ENCODE measurements around the gene CACNA1G.

GRCh38 chr17:50605429-50605828 lies 44.9 kb downstream of the CACNA1G start:
- TF ChIP-seq, protein P1, sequence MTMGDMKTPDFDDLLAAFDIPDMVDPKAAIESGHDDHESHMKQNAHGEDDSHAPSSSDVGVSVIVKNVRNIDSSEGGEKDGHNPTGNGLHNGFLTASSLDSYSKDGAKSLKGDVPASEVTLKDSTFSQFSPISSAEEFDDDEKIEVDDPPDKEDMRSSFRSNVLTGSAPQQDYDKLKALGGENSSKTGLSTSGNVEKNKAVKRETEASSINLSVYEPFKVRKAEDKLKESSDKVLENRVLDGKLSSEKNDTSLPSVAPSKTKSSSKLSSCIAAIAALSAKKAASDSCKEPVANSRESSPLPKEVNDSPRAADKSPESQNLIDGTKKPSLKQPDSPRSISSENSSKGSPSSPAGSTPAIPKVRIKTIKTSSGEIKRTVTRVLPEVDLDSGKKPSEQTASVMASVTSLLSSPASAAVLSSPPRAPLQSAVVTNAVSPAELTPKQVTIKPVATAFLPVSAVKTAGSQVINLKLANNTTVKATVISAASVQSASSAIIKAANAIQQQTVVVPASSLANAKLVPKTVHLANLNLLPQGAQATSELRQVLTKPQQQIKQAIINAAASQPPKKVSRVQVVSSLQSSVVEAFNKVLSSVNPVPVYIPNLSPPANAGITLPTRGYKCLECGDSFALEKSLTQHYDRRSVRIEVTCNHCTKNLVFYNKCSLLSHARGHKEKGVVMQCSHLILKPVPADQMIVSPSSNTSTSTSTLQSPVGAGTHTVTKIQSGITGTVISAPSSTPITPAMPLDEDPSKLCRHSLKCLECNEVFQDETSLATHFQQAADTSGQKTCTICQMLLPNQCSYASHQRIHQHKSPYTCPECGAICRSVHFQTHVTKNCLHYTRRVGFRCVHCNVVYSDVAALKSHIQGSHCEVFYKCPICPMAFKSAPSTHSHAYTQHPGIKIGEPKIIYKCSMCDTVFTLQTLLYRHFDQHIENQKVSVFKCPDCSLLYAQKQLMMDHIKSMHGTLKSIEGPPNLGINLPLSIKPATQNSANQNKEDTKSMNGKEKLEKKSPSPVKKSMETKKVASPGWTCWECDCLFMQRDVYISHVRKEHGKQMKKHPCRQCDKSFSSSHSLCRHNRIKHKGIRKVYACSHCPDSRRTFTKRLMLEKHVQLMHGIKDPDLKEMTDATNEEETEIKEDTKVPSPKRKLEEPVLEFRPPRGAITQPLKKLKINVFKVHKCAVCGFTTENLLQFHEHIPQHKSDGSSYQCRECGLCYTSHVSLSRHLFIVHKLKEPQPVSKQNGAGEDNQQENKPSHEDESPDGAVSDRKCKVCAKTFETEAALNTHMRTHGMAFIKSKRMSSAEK (CRISPR knock-in tag; IDR thresholded peaks at IDR 0.05; ENCODE audit: borderline replicate concordance), result no peak
- TF ChIP-seq CTCF (IDR thresholded peaks at IDR 0.05), result no peak
- TF ChIP-seq, protein P2, sequence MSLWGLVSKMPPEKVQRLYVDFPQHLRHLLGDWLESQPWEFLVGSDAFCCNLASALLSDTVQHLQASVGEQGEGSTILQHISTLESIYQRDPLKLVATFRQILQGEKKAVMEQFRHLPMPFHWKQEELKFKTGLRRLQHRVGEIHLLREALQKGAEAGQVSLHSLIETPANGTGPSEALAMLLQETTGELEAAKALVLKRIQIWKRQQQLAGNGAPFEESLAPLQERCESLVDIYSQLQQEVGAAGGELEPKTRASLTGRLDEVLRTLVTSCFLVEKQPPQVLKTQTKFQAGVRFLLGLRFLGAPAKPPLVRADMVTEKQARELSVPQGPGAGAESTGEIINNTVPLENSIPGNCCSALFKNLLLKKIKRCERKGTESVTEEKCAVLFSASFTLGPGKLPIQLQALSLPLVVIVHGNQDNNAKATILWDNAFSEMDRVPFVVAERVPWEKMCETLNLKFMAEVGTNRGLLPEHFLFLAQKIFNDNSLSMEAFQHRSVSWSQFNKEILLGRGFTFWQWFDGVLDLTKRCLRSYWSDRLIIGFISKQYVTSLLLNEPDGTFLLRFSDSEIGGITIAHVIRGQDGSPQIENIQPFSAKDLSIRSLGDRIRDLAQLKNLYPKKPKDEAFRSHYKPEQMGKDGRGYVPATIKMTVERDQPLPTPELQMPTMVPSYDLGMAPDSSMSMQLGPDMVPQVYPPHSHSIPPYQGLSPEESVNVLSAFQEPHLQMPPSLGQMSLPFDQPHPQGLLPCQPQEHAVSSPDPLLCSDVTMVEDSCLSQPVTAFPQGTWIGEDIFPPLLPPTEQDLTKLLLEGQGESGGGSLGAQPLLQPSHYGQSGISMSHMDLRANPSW (CRISPR knock-in tag; conservative IDR thresholded peaks at IDR 0.05; ENCODE audit: low read depth), result no peak
- TF ChIP-seq AFF4 (CRISPR knock-in tag; IDR thresholded peaks at IDR 0.05; ENCODE audit: borderline replicate concordance), result no peak
- TF ChIP-seq HMGXB4 (CRISPR knock-in tag; IDR thresholded peaks at IDR 0.05), result no peak
- TF ChIP-seq CREM (CRISPR knock-in tag; IDR thresholded peaks at IDR 0.05), result no peak
- no peak for TF ChIP-seq TCF7 (CRISPR knock-in tag; IDR thresholded peaks at IDR 0.05; ENCODE audit: low read depth)
- no peak for TF ChIP-seq KAT7 (CRISPR knock-in tag; IDR thresholded peaks at IDR 0.05; ENCODE audit: borderline replicate concordance)
- no peak for TF ChIP-seq CBFB (CRISPR knock-in tag; IDR thresholded peaks at IDR 0.05; ENCODE audit: low read depth)
- no peak for TF ChIP-seq ELF4 (CRISPR knock-in tag; IDR thresholded peaks at IDR 0.05; ENCODE audit: low read depth)
- no peak for TF ChIP-seq ZNF263 (CRISPR knock-in tag; IDR thresholded peaks at IDR 0.05; ENCODE audit: low read depth)
- TF ChIP-seq NR2C2 (CRISPR knock-in tag; IDR thresholded peaks at IDR 0.05), result no peak
- TF ChIP-seq NR1H2 (CRISPR knock-in tag; IDR thresholded peaks at IDR 0.05), result no peak
- TF ChIP-seq, protein P3, sequence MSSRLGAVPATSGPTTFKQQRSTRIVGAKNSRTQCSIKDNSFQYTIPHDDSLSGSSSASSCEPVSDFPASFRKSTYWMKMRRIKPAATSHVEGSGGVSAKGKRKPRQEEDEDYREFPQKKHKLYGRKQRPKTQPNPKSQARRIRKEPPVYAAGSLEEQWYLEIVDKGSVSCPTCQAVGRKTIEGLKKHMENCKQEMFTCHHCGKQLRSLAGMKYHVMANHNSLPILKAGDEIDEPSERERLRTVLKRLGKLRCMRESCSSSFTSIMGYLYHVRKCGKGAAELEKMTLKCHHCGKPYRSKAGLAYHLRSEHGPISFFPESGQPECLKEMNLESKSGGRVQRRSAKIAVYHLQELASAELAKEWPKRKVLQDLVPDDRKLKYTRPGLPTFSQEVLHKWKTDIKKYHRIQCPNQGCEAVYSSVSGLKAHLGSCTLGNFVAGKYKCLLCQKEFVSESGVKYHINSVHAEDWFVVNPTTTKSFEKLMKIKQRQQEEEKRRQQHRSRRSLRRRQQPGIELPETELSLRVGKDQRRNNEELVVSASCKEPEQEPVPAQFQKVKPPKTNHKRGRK (CRISPR knock-in tag; IDR thresholded peaks at IDR 0.05; ENCODE audit: borderline replicate concordance), result no peak
